Colonic mucosa (tissue), 4 donors: ENCODE measurements around the gene CYB5B. TPM values are rescaled to one million over a fixed set of nuclear protein-coding genes. Genes with fewer than 3 reads are reported as not detected.

ENCODE experiments used
- DNase-seq: peaks from one replicate; pipeline ENCODE4 v3.0.0-alpha.2; 2020
- H3K27ac ChIP-seq: fragments of 200-600 bp; one replicate; pipeline ENCODE4 v1.8.0; 2021
- H3K27me3 ChIP-seq: fragments of 200-600 bp; one replicate; pipeline ENCODE4 v1.8.0; 2021
- H3K36me3 ChIP-seq: fragments of 200-600 bp; one replicate; pipeline ENCODE4 v1.8.0; 2021
- H3K4me1 ChIP-seq: fragments of 200-600 bp; one replicate; pipeline ENCODE4 v1.8.0; 2021; ENCODE audit warnings: mild to moderate bottlenecking
- H3K4me3 ChIP-seq: fragments of 200-600 bp; one replicate; pipeline ENCODE4 v1.8.0; 2021
- H3K9ac ChIP-seq, 2 donors: one replicate each; pipeline ENCODE4 v1.7.0; 2013; ENCODE audit warnings: control low read depth in 2 of 2, low read depth in 2 of 2, low read length in 2 of 2
- H3K9me3 ChIP-seq: fragments of 200-600 bp; one replicate; pipeline ENCODE4 v1.8.0; 2021
- CTCF ChIP-seq: fragments of 200-600 bp; IDR thresholded peaks from one replicate; pipeline ENCODE4 v1.8.0; 2022; ENCODE audit warnings: antibody characterized with exemption, mild to moderate bottlenecking
- intact Hi-C: fragments of 100-400 bp; cut with DNase I; formaldehyde crosslinking; loops from one replicate; pipeline ENCODE4 v1.14.1; 2022
- total RNA-seq, 2 donors: library from RNA; stranded (reverse); fragmentation: NEBNext Ultra II Directional in 1 of 2; extraction: Animal tissue kit (Norgen Biotek cat#: 25700) in 1 of 2; gene quantifications; one replicate each; pipeline ENCODE4 v1.2.1, GENCODE V29; 2021
- donor health status: healthy.
- donor health status: DM: no; HTN: no; CAD: no.
- donor health status: DM: no; HTN: no; CAD: no.

Gene CYB5B
- total RNA-seq, 2 donors from 2014 or later: 166 to 220 TPM

GRCh38 chr16:69382421-69382820 is 42.0 kb upstream of the CYB5B start:
- no peak for TF ChIP-seq CTCF
- no peak for DNase-seq
- no peaks in the 10 kb centered on the region for H3K9me3 ChIP-seq
- no peaks in the 10 kb centered on the region for H3K36me3 ChIP-seq
- H3K4me1 ChIP-seq: peaks cover 7% of the 10 kb centered on the region
- H3K27ac ChIP-seq: no peak overlapping the region
- H3K27me3 ChIP-seq: no peaks in the 10 kb centered on the region
- intact Hi-C loops: no loop called here
- H3K4me3 ChIP-seq: no peak overlapping the region
- H3K9ac ChIP-seq: no peak overlapping the region

- Histone ChIP-seq H3K36me3 (no peaks in the 10 kb centered on the region), H3K27me3 (no peaks in the 10 kb centered on the region), H3K9ac (peak overlapping the region; percentile 73 to 90), H3K4me3 (peak overlapping the region; percentile 74), H3K9me3 (no peaks in the 10 kb centered on the region), H3K4me1 (peaks cover 7% of the 10 kb centered on the region), H3K27ac (peak overlapping the region; percentile 82)
- no peak for TF ChIP-seq CTCF
- intact Hi-C loops: no loop called here
- DNase-seq: no peak
These were observed 39.4 kb upstream of the CYB5B start for GRCh38 chr16:69384974-69385373.

DNA sequence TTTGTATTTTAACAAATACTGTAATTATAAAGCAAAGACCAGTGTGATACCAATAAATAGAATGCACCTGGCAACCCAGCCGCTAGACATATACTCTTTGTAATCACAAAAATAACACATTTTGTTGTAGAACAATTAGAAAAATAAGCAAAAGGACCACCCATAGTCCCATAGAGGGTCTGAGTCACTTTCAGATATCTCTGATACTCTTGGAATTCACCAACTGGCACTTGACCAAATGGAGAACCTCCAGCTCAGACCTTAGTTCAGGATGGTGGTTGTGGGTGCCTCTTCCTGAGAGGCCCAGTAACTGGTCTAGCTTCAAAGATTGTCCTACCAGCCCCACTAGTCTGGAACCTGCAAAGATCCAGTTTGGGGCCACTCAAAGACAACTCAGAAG is 37.8 kb upstream of the CYB5B start:
- intact Hi-C loops: no loop called here
- no peak for TF ChIP-seq CTCF
- Histone ChIP-seq H3K36me3 (no peaks in the 10 kb centered on the region), H3K4me1 (peaks cover 7% of the 10 kb centered on the region), H3K27ac (no peak overlapping the region), H3K27me3 (no peaks in the 10 kb centered on the region), H3K9me3 (no peaks in the 10 kb centered on the region), H3K4me3 (no peak overlapping the region), H3K9ac (no peak overlapping the region)
- no peak for DNase-seq

- H3K4me3 ChIP-seq: no peak overlapping the region
- no peaks in the 10 kb centered on the region for H3K27me3 ChIP-seq
- H3K27ac ChIP-seq: no peak overlapping the region
- H3K4me1 ChIP-seq: peaks cover 10% of the 10 kb centered on the region
- H3K9ac ChIP-seq: no peak overlapping the region
- no peaks in the 10 kb centered on the region for H3K36me3 ChIP-seq
- no peak for DNase-seq
- no peak for TF ChIP-seq CTCF
- H3K9me3 ChIP-seq: no peaks in the 10 kb centered on the region
- intact Hi-C loops: loop anchor here (5.0 to 10.0 kb wide), 2 partner anchors 171 to 353 kb away; partner anchors contain the start of gene NFAT5
These were observed 30.2 kb upstream of the CYB5B start for GRCh38 chr16:69393898-69394849.

- Histone ChIP-seq H3K27ac (peak overlapping the region; percentile 90), H3K9me3 (no peaks in the 10 kb centered on the region), H3K36me3 (no peaks in the 10 kb centered on the region), H3K9ac (peak overlapping the region in 1 of 2 donors; percentile 56), H3K27me3 (no peaks in the 10 kb centered on the region), H3K4me3 (no peak overlapping the region), H3K4me1 (peaks cover 10% of the 10 kb centered on the region)
- intact Hi-C loops: loop anchor here (5.0 to 10.0 kb wide), 2 partner anchors 169 to 311 kb away; partner anchors contain the start of gene NFAT5
- DNase-seq: no peak
- no peak for TF ChIP-seq CTCF
These were observed 28.6 kb upstream of the CYB5B start for GRCh38 chr16:69395859-69396186.
